CD4-positive, CD25-positive, alpha-beta regulatory T cell (primary cell): ENCODE results near the gene PLXNA4. TPM values are rescaled to one million over a fixed set of nuclear protein-coding genes. Genes with fewer than 3 reads are reported as not detected.

ENCODE experiments used
- ATAC-seq, 2 donors: fragments of 150-1000 bp; cut with Tn5 transposase; one replicate each; pipeline ENCODE4 v1.10.0; 2021; ENCODE audit warnings: low read depth in 2 of 2, moderate number of reproducible peaks in 2 of 2, moderate library complexity in 1 of 2
- DNase-seq, 3 donors: peaks; one replicate each; pipeline versions ENCODE4 v3.0.0 to v3.0.0-alpha.2; 2012 to 2022; ENCODE audit warnings: mixed read lengths in 1 of 3
- H3K27ac ChIP-seq: one replicate; pipeline ENCODE4 v1.7.0; 2013; ENCODE audit warnings: mild to moderate bottlenecking, low read length; ENCODE audit not compliant: insufficient read depth, poor library complexity, severe bottlenecking
- H3K27me3 ChIP-seq: one replicate; pipeline ENCODE4 v1.7.0; 2013; ENCODE audit warnings: low read length; ENCODE audit not compliant: control insufficient read depth, insufficient read depth
- H3K36me3 ChIP-seq: one replicate; pipeline ENCODE4 v1.7.0; 2013; ENCODE audit warnings: mild to moderate bottlenecking, low read length, moderate library complexity; ENCODE audit not compliant: control insufficient read depth, insufficient read depth
- H3K4me1 ChIP-seq: 2 replicates; pipeline ENCODE4 v1.7.0; 2013; ENCODE audit warnings: mild to moderate bottlenecking, low read length; ENCODE audit not compliant: insufficient read depth, control insufficient read depth, poor library complexity, severe bottlenecking
- H3K4me3 ChIP-seq: one replicate; pipeline ENCODE4 v1.7.0; 2013; ENCODE audit warnings: low read depth, mild to moderate bottlenecking, low read length, moderate library complexity
- H3K9me3 ChIP-seq, 2 experiments: 1 replicate in 1 of 2; 2 replicates in 1 of 2; pipeline ENCODE4 v1.7.0; 2013; ENCODE audit warnings: low read length in 2 of 2, mild to moderate bottlenecking in 1 of 2, moderate library complexity in 1 of 2; ENCODE audit not compliant: control insufficient read depth in 2 of 2
- H3K27ac Mint-ChIP-seq, 3 donors: one replicate each; pipeline ENCODE4 v1.8.0; 2020 to 2022; ENCODE audit warnings: mild to moderate bottlenecking in 3 of 3, mixed read lengths in 3 of 3, moderate library complexity in 2 of 3
- H3K27me3 Mint-ChIP-seq: one replicate; pipeline ENCODE4 v1.8.0; 2022; ENCODE audit warnings: mild to moderate bottlenecking, mixed read lengths
- H3K36me3 Mint-ChIP-seq: one replicate; pipeline ENCODE4 v1.8.0; 2020; ENCODE audit warnings: mixed read lengths
- H3K4me1 Mint-ChIP-seq, 4 donors: one replicate each; pipeline ENCODE4 v1.8.0; 2020 to 2022; ENCODE audit warnings: mixed read lengths in 4 of 4, mild to moderate bottlenecking in 1 of 4
- H3K4me3 Mint-ChIP-seq, 4 donors: one replicate each; pipeline ENCODE4 v1.8.0; 2020 to 2022; ENCODE audit warnings: mild to moderate bottlenecking in 4 of 4, mixed read lengths in 4 of 4, moderate library complexity in 3 of 4
- H3K9me3 Mint-ChIP-seq, 7 donors: one replicate each; pipeline ENCODE4 v1.8.0; 2020 to 2022; ENCODE audit warnings: mixed read lengths in 7 of 7, mild to moderate bottlenecking in 3 of 7, moderate library complexity in 2 of 7
- polyA plus RNA-seq, 4 donors: library from polyadenylated mRNA; unstranded; fragments of 300-500 nt; fragmentation: Illumina TruSeq; gene quantifications; one replicate each; pipeline ENCODE4 v1.2.3, GENCODE V29; 2021
- total RNA-seq: library from RNA; stranded (reverse); gene quantifications from one replicate; pipeline ENCODE4 v1.2.3, GENCODE V29; 2022

Gene PLXNA4
- total and polyA plus RNA-seq, 5 donors from 2014 or later: 0.27 TPM; not detected in 4

DNA sequence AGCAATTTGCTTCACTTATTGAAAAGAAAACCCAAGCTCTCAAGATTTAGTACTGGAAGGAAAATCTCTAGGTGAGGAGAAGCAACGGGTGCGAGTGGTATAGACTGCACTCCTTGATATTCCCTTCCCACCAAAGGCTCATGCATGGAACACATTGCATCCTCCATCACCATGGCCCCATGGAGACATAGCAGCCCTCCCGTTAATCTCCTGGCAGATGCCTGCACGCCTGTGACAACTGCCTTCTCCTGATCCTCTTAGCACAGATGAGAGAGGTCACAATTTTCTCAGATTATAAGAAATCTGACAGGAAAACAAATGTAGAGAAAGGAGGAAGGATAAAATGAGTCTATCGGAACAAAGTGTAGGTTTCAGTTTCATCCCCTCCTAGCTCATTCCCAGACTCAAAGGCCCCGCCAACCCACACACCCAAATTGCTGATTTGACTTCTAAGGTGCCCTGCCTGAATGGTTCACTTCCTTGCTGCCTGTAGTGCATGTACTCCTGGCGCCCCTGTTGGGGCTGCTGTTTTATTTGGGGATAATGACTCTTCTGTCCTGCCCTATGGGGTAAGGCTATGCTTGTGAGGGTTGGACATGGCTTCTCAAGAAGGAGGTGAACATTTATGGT, 50.0 kb downstream of the PLXNA4 start:
- H3K27me3 ChIP-seq: no peaks in the 10 kb centered on the region
- no peak for ATAC-seq
- H3K36me3 ChIP-seq: no peaks in the 10 kb centered on the region
- H3K4me3 Mint-ChIP-seq: no peak overlapping the region
- H3K27ac Mint-ChIP-seq: no peak overlapping the region
- no peak overlapping the region for H3K27ac ChIP-seq
- peaks cover 5% of the 10 kb centered on the region for H3K27me3 Mint-ChIP-seq
- no peaks in the 10 kb centered on the region for H3K4me1 Mint-ChIP-seq
- H3K4me1 ChIP-seq: no peaks in the 10 kb centered on the region
- H3K9me3 ChIP-seq: no peaks in the 10 kb centered on the region
- H3K36me3 Mint-ChIP-seq: no peaks in the 10 kb centered on the region
- no peak for DNase-seq
- no peak overlapping the region for H3K4me3 ChIP-seq
- peaks cover 0 to 2% (median 0%) of the 10 kb centered on the region in 7 donors for H3K9me3 Mint-ChIP-seq

DNA sequence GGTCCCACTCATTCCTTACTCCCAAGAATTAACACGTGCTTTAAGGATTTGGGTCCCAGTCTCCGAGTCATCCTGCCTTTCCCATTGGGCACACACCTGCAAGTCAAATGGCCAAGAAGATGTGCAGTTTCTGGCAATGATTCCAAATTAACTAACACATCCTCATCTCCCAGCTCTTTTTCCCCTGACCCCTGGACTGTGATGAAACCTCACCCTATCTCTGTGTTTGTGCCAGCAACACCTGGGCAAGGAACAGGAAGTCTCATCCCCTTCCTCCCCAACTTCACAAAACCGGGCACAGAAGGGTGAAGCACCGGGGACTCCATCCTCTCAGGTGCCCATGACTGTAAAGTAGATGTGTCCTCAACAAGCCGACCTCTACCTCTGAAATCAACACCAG, 54.8 kb downstream of the PLXNA4 start:
- Mint-ChIP-seq H3K27ac (no peak overlapping the region), H3K9me3 (peaks cover 0 to 3% (median 0%) of the 10 kb centered on the region in 7 donors), H3K36me3 (no peaks in the 10 kb centered on the region), H3K4me3 (peak overlapping the region in 1 of 4 donors; percentile 48), H3K27me3 (peaks cover 5% of the 10 kb centered on the region), H3K4me1 (no peaks in the 10 kb centered on the region)
- no peaks in the 10 kb centered on the region for H3K36me3 ChIP-seq
- no peaks in the 10 kb centered on the region for H3K27me3 ChIP-seq
- ATAC-seq: no peak
- H3K4me3 ChIP-seq: no peak overlapping the region
- DNase-seq: no peak
- H3K27ac ChIP-seq: no peak overlapping the region
- no peaks in the 10 kb centered on the region for H3K4me1 ChIP-seq
- H3K9me3 ChIP-seq: no peaks in the 10 kb centered on the region

GRCh38 chr7:132520591-132521280, 55.5 kb downstream of the PLXNA4 start:
- Mint-ChIP-seq H3K27me3 (peaks cover 5% of the 10 kb centered on the region), H3K4me3 (no peak overlapping the region), H3K36me3 (no peaks in the 10 kb centered on the region), H3K9me3 (peaks cover 0 to 3% (median 0%) of the 10 kb centered on the region in 7 donors), H3K4me1 (no peaks in the 10 kb centered on the region), H3K27ac (no peak overlapping the region)
- Histone ChIP-seq H3K4me3 (no peak overlapping the region), H3K36me3 (no peaks in the 10 kb centered on the region), H3K27me3 (no peaks in the 10 kb centered on the region), H3K4me1 (no peaks in the 10 kb centered on the region), H3K9me3 (no peaks in the 10 kb centered on the region), H3K27ac (no peak overlapping the region)
- ATAC-seq: no peak
- DNase-seq: no peak

GRCh38 chr7:132519936-132520335, 56.3 kb downstream of the PLXNA4 start:
- H3K27ac Mint-ChIP-seq: no peak overlapping the region
- no peaks in the 10 kb centered on the region for H3K36me3 Mint-ChIP-seq
- no peak overlapping the region for H3K4me3 Mint-ChIP-seq
- H3K9me3 Mint-ChIP-seq: peaks cover 0 to 3% (median 0%) of the 10 kb centered on the region in 7 donors
- H3K27ac ChIP-seq: no peak overlapping the region
- DNase-seq (no peak), ATAC-seq (no peak)
- H3K4me3 ChIP-seq: no peak overlapping the region
- peaks cover 5% of the 10 kb centered on the region for H3K27me3 Mint-ChIP-seq
- H3K4me1 Mint-ChIP-seq: no peaks in the 10 kb centered on the region
- H3K9me3 ChIP-seq: no peaks in the 10 kb centered on the region
- H3K4me1 ChIP-seq: no peaks in the 10 kb centered on the region
- no peaks in the 10 kb centered on the region for H3K27me3 ChIP-seq
- no peaks in the 10 kb centered on the region for H3K36me3 ChIP-seq

DNA sequence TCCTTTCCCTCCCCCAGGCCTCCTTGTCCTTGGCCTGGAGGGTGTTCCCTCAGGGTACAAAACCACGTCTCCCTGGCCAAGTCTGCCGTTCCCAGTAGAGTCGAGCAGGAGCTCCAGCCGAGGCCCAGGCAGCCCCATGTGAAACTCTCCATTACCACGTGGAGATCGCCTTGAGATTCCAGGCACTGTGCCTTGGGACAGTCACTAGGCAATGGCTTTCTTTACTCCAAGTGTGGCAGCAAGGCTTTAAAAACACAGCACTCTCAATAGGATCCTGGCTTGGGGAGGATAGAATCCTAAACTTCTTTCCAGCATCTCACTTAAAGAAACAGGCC, 57.5 kb downstream of the PLXNA4 start:
- H3K4me3 Mint-ChIP-seq: no peak overlapping the region
- Histone ChIP-seq H3K27ac (no peak overlapping the region), H3K9me3 (no peaks in the 10 kb centered on the region), H3K4me1 (no peaks in the 10 kb centered on the region), H3K27me3 (no peaks in the 10 kb centered on the region), H3K36me3 (no peaks in the 10 kb centered on the region), H3K4me3 (no peak overlapping the region)
- ATAC-seq: no peak
- no peaks in the 10 kb centered on the region for H3K36me3 Mint-ChIP-seq
- peaks cover 5% of the 10 kb centered on the region for H3K27me3 Mint-ChIP-seq
- H3K9me3 Mint-ChIP-seq: peaks cover 0 to 3% (median 0%) of the 10 kb centered on the region in 7 donors
- peaks cover 0 to 1% (median 0%) of the 10 kb centered on the region in 4 donors for H3K4me1 Mint-ChIP-seq
- H3K27ac Mint-ChIP-seq: no peak overlapping the region
- DNase-seq: no peak

GRCh38 chr7:132518102-132518838, 58.0 kb downstream of the PLXNA4 start:
- Histone ChIP-seq H3K36me3 (no peaks in the 10 kb centered on the region), H3K27ac (no peak overlapping the region), H3K27me3 (no peaks in the 10 kb centered on the region), H3K4me3 (no peak overlapping the region), H3K9me3 (no peaks in the 10 kb centered on the region), H3K4me1 (no peaks in the 10 kb centered on the region)
- H3K9me3 Mint-ChIP-seq: peaks cover 0 to 3% (median 0%) of the 10 kb centered on the region in 7 donors
- ATAC-seq (no peak), DNase-seq (peak in 2 of 3 donors; percentile 1 to 24)
- H3K4me3 Mint-ChIP-seq: no peak overlapping the region
- peaks cover 0 to 1% (median 0%) of the 10 kb centered on the region in 4 donors for H3K4me1 Mint-ChIP-seq
- H3K27ac Mint-ChIP-seq: no peak overlapping the region
- peaks cover 5% of the 10 kb centered on the region for H3K27me3 Mint-ChIP-seq
- H3K36me3 Mint-ChIP-seq: no peaks in the 10 kb centered on the region

GRCh38 chr7:132516042-132516840, 60.0 kb downstream of the PLXNA4 start:
- H3K27me3 ChIP-seq: peaks cover 2% of the 10 kb centered on the region
- H3K36me3 ChIP-seq: no peaks in the 10 kb centered on the region
- Mint-ChIP-seq H3K36me3 (no peaks in the 10 kb centered on the region), H3K4me1 (peaks cover 0 to 1% (median 0%) of the 10 kb centered on the region in 4 donors), H3K9me3 (peaks cover 0 to 3% (median 0%) of the 10 kb centered on the region in 7 donors), H3K27ac (no peak overlapping the region), H3K4me3 (no peak overlapping the region), H3K27me3 (peaks cover 5% of the 10 kb centered on the region)
- no peaks in the 10 kb centered on the region for H3K4me1 ChIP-seq
- DNase-seq (no peak), ATAC-seq (no peak)
- no peak overlapping the region for H3K27ac ChIP-seq
- no peak overlapping the region for H3K4me3 ChIP-seq
- H3K9me3 ChIP-seq: no peaks in the 10 kb centered on the region
